Measurements from ENCODE around the gene ARNT2. TPM values are rescaled to one million over a fixed set of nuclear protein-coding genes. Genes with fewer than 3 reads are reported as not detected.

ARNT2 gene
- total RNA-seq, 1 donor: 20.7 TPM

- no peak for TF ChIP-seq CTCF (IDR thresholded peaks at IDR 0.05; ENCODE audit: insufficient read depth, low read depth, low read length)
- DNase-seq (ENCODE audit: low read depth): peak; percentile 87
- H3K4me3 ChIP-seq (ENCODE audit: low read depth, low read length): no peak overlapping the region
These were observed 80.2 kb downstream of the ARNT2 start for GRCh38 chr15:80484333-80484864.

GRCh38 chr15:80485370-80486164 is 81.4 kb downstream of the ARNT2 start:
- TF ChIP-seq CTCF (IDR thresholded peaks at IDR 0.05; ENCODE audit: insufficient read depth, low read depth, low read length): no peak
- no peak for DNase-seq (ENCODE audit: low read depth)
- no peak overlapping the region for H3K4me3 ChIP-seq (ENCODE audit: low read depth, low read length)

GRCh38 chr15:80487839-80488390 is 83.7 kb downstream of the ARNT2 start:
- DNase-seq (ENCODE audit: low read depth): no peak
- no peak overlapping the region for H3K4me3 ChIP-seq (ENCODE audit: low read depth, low read length)
- no peak for TF ChIP-seq CTCF (IDR thresholded peaks at IDR 0.05; ENCODE audit: insufficient read depth, low read depth, low read length)

GRCh38 chr15:80489030-80489594 is 84.9 kb downstream of the ARNT2 start:
- peak; percentile 92 for DNase-seq (ENCODE audit: low read depth)
- no peak for TF ChIP-seq CTCF (IDR thresholded peaks at IDR 0.05; ENCODE audit: insufficient read depth, low read depth, low read length)
- H3K4me3 ChIP-seq (ENCODE audit: low read depth, low read length): no peak overlapping the region

GRCh38 chr15:80490431-80490990 is 86.3 kb downstream of the ARNT2 start:
- DNase-seq (ENCODE audit: low read depth): no peak
- H3K4me3 ChIP-seq (ENCODE audit: low read depth, low read length): no peak overlapping the region
- TF ChIP-seq CTCF (IDR thresholded peaks at IDR 0.05; ENCODE audit: insufficient read depth, low read depth, low read length): no peak

GRCh38 chr15:80491163-80491847 is 87.1 kb downstream of the ARNT2 start:
- H3K4me3 ChIP-seq (ENCODE audit: low read depth, low read length): no peak overlapping the region
- DNase-seq (ENCODE audit: low read depth): no peak
- no peak for TF ChIP-seq CTCF (IDR thresholded peaks at IDR 0.05; ENCODE audit: insufficient read depth, low read depth, low read length)
